Mucosa of gallbladder (tissue), 1 donor: ENCODE data around the gene IL32. TPM values are rescaled to one million over a fixed set of nuclear protein-coding genes. Genes with fewer than 3 reads are reported as not detected.

Experiments used
- DNase-seq: peaks from one replicate; pipeline ENCODE4 v3.0.0-alpha.2; 2020; ENCODE audit warnings: low spot score
- total RNA-seq: library from RNA; stranded (reverse); gene quantifications from one replicate; pipeline ENCODE4 v1.2.1, GENCODE V29; 2021
- donor health status: DM: no; HTN: no; CAD: no.

IL32 gene
- total RNA-seq, 1 donor from 2014 or later: 134 TPM

GRCh38 chr16:3115561-3115960 lies 50.1 kb downstream of the IL32 start:
- no peak for DNase-seq

- DNase-seq: no peak
Measured at GRCh38 chr16:3118204-3118790, 52.9 kb downstream of the IL32 start.

- DNase-seq: no peak
Measured at GRCh38 chr16:3118846-3119245, 53.4 kb downstream of the IL32 start.

Other genes starting within 250 kb of the IL32 start
- 4.4 TPM for gene PRSS21, start 248.4 kb upstream of the IL32 start, total RNA-seq
- gene ZG16B, start 235.3 kb upstream of the IL32 start, total RNA-seq: 55.9 TPM
- 52.7 TPM for gene PRSS22, start 207.5 kb upstream of the IL32 start, total RNA-seq
- 35.5 TPM for gene FLYWCH2, start 182.4 kb upstream of the IL32 start, total RNA-seq
- 57.5 TPM for gene FLYWCH1, start 153.7 kb upstream of the IL32 start, total RNA-seq
- gene KREMEN2, start 101.4 kb upstream of the IL32 start, total RNA-seq: not detected
- gene PAQR4, start 96.3 kb upstream of the IL32 start, total RNA-seq: 33.1 TPM
- gene PKMYT1, start 85.2 kb upstream of the IL32 start, total RNA-seq: 4.5 TPM
- 3.3 TPM for gene CLDN9, start 52.7 kb upstream of the IL32 start, total RNA-seq
- gene CLDN6, start 47.5 kb upstream of the IL32 start, total RNA-seq: 1.1 TPM
- 98.1 TPM for gene TNFRSF12A, start 45.3 kb upstream of the IL32 start, total RNA-seq
- 54.6 TPM for gene HCFC1R1, start 41.7 kb upstream of the IL32 start, total RNA-seq
- gene THOC6, start 41.6 kb upstream of the IL32 start, total RNA-seq: 20.8 TPM
- gene BICDL2, start 28.7 kb upstream of the IL32 start, total RNA-seq: 86.1 TPM
- 1.1 TPM for gene MMP25, start 19.1 kb upstream of the IL32 start, total RNA-seq
- 0.37 TPM for gene ZSCAN10, start 33.7 kb downstream of the IL32 start, total RNA-seq
- 14.2 TPM for gene ZNF205, start 46.9 kb downstream of the IL32 start, total RNA-seq
- gene ZNF213, start 69.4 kb downstream of the IL32 start, total RNA-seq: 18.4 TPM
- not detected for gene OR1F1, start 122.6 kb downstream of the IL32 start, total RNA-seq
- gene ZNF200, start 169.5 kb downstream of the IL32 start, total RNA-seq: 7.6 TPM
- 0.52 TPM for gene MEFV, start 191.0 kb downstream of the IL32 start, total RNA-seq
- gene ZNF263, start 217.9 kb downstream of the IL32 start, total RNA-seq: 23.8 TPM
- gene TIGD7, start 239.8 kb downstream of the IL32 start, total RNA-seq: 9.9 TPM
- gene ZNF75A, start 239.9 kb downstream of the IL32 start, total RNA-seq: 25.9 TPM